IMR-90 (cell line): ENCODE measurements around the gene TRAK2. TPM values are rescaled to one million over a fixed set of nuclear protein-coding genes. Genes with fewer than 3 reads are reported as not detected.

Experiments
- ATAC-seq: fragments of 200-7000 bp; cut with Tn5 transposase; 2 replicates; pipeline ENCODE4 v1.9.1; 2020; ENCODE audit warnings: low read depth, mild to moderate bottlenecking, moderate library complexity
- BruUV-seq: library from RNA; stranded (reverse); fragments of 400-500 nt; replicated peaks from 2 replicates; lab custom pipeline; 2021; lab: Mats Ljungman, UMichigan
- CTCF ChIA-PET: fragments of 300-600 bp; formaldehyde crosslinking; extraction: SDS; loops from one replicate; lab custom pipeline; 2021; ENCODE audit warnings: antibody characterized with exemption; lab: Yijun Ruan, JAX
- POLR2A ChIA-PET: fragments of 300-600 bp; sonication (Branson Sonifier 250); formaldehyde crosslinking; loops from one replicate; lab custom pipeline; 2022; ENCODE audit warnings: antibody characterized with exemption; ENCODE audit not compliant: unreplicated experiment; lab: Charles Lee
- DNase-seq: peaks from one replicate; pipeline ENCODE4 v3.0.0; 2013
- H2AFZ ChIP-seq: replicated peaks from 2 replicates; pipeline ENCODE3; 2013; ENCODE audit warnings: low read length, mild to moderate bottlenecking; ENCODE audit not compliant: poor library complexity
- H2AK5ac ChIP-seq: 2 replicates; pipeline ENCODE4 v1.6.1; 2013; ENCODE audit warnings: low read depth, low read length, inconsistent platforms
- H2AK9ac ChIP-seq: replicated peaks from 2 replicates; pipeline ENCODE3; 2013; ENCODE audit warnings: mild to moderate bottlenecking, low read depth, low read length, moderate library complexity; ENCODE audit not compliant: poor library complexity
- H2BK120ac ChIP-seq: 2 replicates; pipeline ENCODE4 v1.6.1; 2013; ENCODE audit warnings: low read depth, low read length, inconsistent platforms
- H2BK15ac ChIP-seq: 3 replicates; pipeline ENCODE4 v1.6.1; 2013; ENCODE audit warnings: low read depth, low read length, inconsistent platforms
- H2BK20ac ChIP-seq: 2 replicates; pipeline ENCODE4 v1.6.1; 2013; ENCODE audit warnings: low read depth, mild to moderate bottlenecking, inconsistent platforms, low read length, moderate library complexity
- H2BK5ac ChIP-seq: 2 replicates; pipeline ENCODE4 v1.6.1; 2013; ENCODE audit warnings: mild to moderate bottlenecking, low read depth, low read length, inconsistent platforms; ENCODE audit not compliant: poor library complexity, severe bottlenecking
- H3K14ac ChIP-seq: replicated peaks from 2 replicates; pipeline ENCODE4 v1.6.1; 2013; ENCODE audit warnings: low read depth, low read length, inconsistent platforms
- H3K18ac ChIP-seq: 2 replicates; pipeline ENCODE4 v1.6.1; 2013; ENCODE audit warnings: low read depth, low read length, control low read depth
- H3K23ac ChIP-seq: 2 replicates; pipeline ENCODE4 v1.6.1; 2013; ENCODE audit warnings: low read depth, low read length, inconsistent platforms
- H3K27ac ChIP-seq: 2 replicates; pipeline ENCODE4 v1.5.1; 2013; ENCODE audit warnings: mild to moderate bottlenecking, control low read depth, low read length; ENCODE audit not compliant: insufficient read depth
- H3K27me3 ChIP-seq: 2 replicates; pipeline ENCODE4 v1.6.1; 2013; ENCODE audit warnings: low read length; ENCODE audit not compliant: control insufficient read depth, insufficient read depth
- H3K36me3 ChIP-seq: 2 replicates; pipeline ENCODE4 v1.6.1; 2013; ENCODE audit warnings: low read length, mixed read lengths; ENCODE audit not compliant: control insufficient read depth, insufficient read depth
- H3K4ac ChIP-seq: 2 replicates; pipeline ENCODE4 v1.6.1; 2013; ENCODE audit warnings: low read depth, low read length, inconsistent platforms
- H3K4me1 ChIP-seq: 2 replicates; pipeline ENCODE4 v1.6.1; 2013; ENCODE audit warnings: low read length, mixed read lengths; ENCODE audit not compliant: control insufficient read depth, insufficient read depth
- H3K4me2 ChIP-seq: 2 replicates; pipeline ENCODE4 v1.6.1; 2013; ENCODE audit warnings: low read depth, mild to moderate bottlenecking, control low read depth, low read length, moderate library complexity
- H3K4me3 ChIP-seq: 2 replicates; pipeline ENCODE4 v1.5.1; 2013; ENCODE audit warnings: low read depth, mild to moderate bottlenecking, control low read depth, low read length, moderate library complexity; ENCODE audit not compliant: insufficient read depth
- H3K56ac ChIP-seq: 2 replicates; pipeline ENCODE4 v1.6.1; 2013; ENCODE audit warnings: low read length, inconsistent platforms; ENCODE audit not compliant: insufficient read depth; ENCODE audit errors: extremely low read depth
- H3K79me1 ChIP-seq, 2 experiments: 2 replicates each; pipeline ENCODE4 v1.6.1; 2013; ENCODE audit warnings: low read length in 2 of 2, inconsistent platforms in 1 of 2, low read depth in 1 of 2
- H3K9ac ChIP-seq: 2 replicates; pipeline ENCODE4 v1.6.1; 2013; ENCODE audit warnings: low read depth, low read length, control low read depth
- H3K9me1 ChIP-seq: 2 replicates; pipeline ENCODE4 v1.6.1; 2013; ENCODE audit warnings: low read length, inconsistent platforms; ENCODE audit not compliant: insufficient read depth
- H3K9me3 ChIP-seq: 2 replicates; pipeline ENCODE4 v1.6.1; 2013; ENCODE audit warnings: low read length; ENCODE audit not compliant: control insufficient read depth, insufficient read depth
- H4K20me1 ChIP-seq: 2 replicates; pipeline ENCODE4 v1.6.1; 2013; ENCODE audit warnings: low read length, inconsistent platforms; ENCODE audit not compliant: insufficient read depth
- H4K5ac ChIP-seq: 2 replicates; pipeline ENCODE4 v1.6.1; 2013; ENCODE audit warnings: mild to moderate bottlenecking, low read depth, low read length, control low read depth
- H4K8ac ChIP-seq, 2 experiments: 2 replicates each; pipeline ENCODE4 v1.6.1; 2013; ENCODE audit warnings: low read depth in 2 of 2, low read length in 2 of 2, control low read depth in 1 of 2, inconsistent platforms in 1 of 2
- H4K91ac ChIP-seq: 2 replicates; pipeline ENCODE4 v1.6.1; 2013; ENCODE audit warnings: low read depth, low read length, inconsistent platforms; ENCODE audit not compliant: insufficient read depth
- POLR2A ChIP-seq: IDR thresholded peaks from 2 replicates; pipeline ENCODE4 v1.6.1; 2012; ENCODE audit warnings: mild to moderate bottlenecking, low read depth, low read length
- WGBS, 2 experiments: methylation state at CpG; one replicate each; pipeline versions ENCODE4 v1.1.5 to v1.1.7; 2013; ENCODE audit warnings: missing lambda C conversion rate in 2 of 2; ENCODE audit not compliant: insufficient read length in 1 of 2; ENCODE audit errors: extremely low coverage in 2 of 2; 5-methylcytosine and 5-hydroxymethylcytosine counted together
- dilution Hi-C: fragments of 300-500 bp; cut with HindIII; formaldehyde crosslinking; loops from one replicate; pipeline ENCODE4 v1.14.3; 2018; ENCODE audit warnings: low sequenced_read_pairs; ENCODE audit not compliant: unreplicated experiment
- in situ Hi-C: fragments of 300-500 bp; cut with MboI; formaldehyde crosslinking; loops from 3 replicates; pipeline ENCODE4 v1.14.3; 2019; ENCODE audit warnings: low sequenced_read_pairs, inconsistent platforms, mixed read lengths
- intact Hi-C: fragments of 100-400 bp; cut with micrococcal nuclease; formaldehyde crosslinking; loops from 2 replicates; pipeline ENCODE4 v1.10.0; 2022
- polyA plus RNA-seq, 3 experiments: library from polyadenylated mRNA; depleted of rRNA; stranded (reverse); fragments of >200 nt; gene quantifications; 2 replicates each; pipeline ENCODE4 v1.2.3, GENCODE V29; 2012; ENCODE audit warnings: low replicate concordance in 1 of 3
- total RNA-seq: library from RNA; depleted of rRNA; stranded (reverse); fragments of >200 nt; gene quantifications from 2 replicates; pipeline ENCODE4 v1.2.3, GENCODE V29; 2012

TRAK2 gene
- total and polyA plus RNA-seq, 2 of the 4 experiments (the other 2 are of a cell fraction): 13.1 to 65.4 TPM

DNA sequence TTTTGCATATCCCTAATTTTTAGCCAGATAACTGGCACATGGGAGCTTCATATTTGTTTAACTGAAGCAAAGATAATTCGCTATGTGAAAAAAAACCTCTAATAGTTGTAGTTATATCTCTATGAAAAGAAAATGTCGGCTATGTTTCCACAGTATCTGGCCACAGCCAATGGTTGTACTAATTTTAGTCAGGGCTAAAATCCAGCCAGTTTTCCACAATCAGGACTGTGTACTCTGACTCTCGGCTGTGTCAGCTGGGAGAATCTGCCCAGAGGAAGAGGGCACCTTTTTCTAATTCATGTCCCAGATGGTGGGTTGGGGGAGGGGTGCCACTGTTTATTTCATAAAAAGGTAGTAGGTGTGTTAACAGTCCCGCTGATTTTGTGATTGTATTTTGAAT lies 39.0 kb upstream of the TRAK2 start:
- Histone ChIP-seq H2AK9ac (no peak overlapping the region), H3K27me3 (no peaks in the 10 kb centered on the region), H4K8ac (no peak overlapping the region), H2BK15ac (no peak overlapping the region), H3K4ac (no peak overlapping the region), H3K14ac (no peak overlapping the region), H2BK5ac (no peak overlapping the region), H3K4me1 (no peaks in the 10 kb centered on the region), H3K56ac (no peak overlapping the region), H4K5ac (no peak overlapping the region), H3K4me2 (no peak overlapping the region), H3K18ac (no peak overlapping the region), H4K20me1 (no peaks in the 10 kb centered on the region), H2AK5ac (no peak overlapping the region), H3K27ac (no peak overlapping the region), H3K79me1 (no peaks in the 10 kb centered on the region), H2BK120ac (no peak overlapping the region), H3K9ac (no peak overlapping the region), H4K91ac (no peak overlapping the region), H3K9me1 (no peaks in the 10 kb centered on the region), H2AFZ (no peak overlapping the region), H3K4me3 (no peak overlapping the region), H3K9me3 (no peaks in the 10 kb centered on the region), H3K36me3 (no peaks in the 10 kb centered on the region), H3K23ac (no peak overlapping the region), H2BK20ac (no peak overlapping the region)
- dilution Hi-C loops: no loop called here
- no TSS peak for BruUV-seq
- no peak for TF ChIP-seq POLR2A
- no peak for DNase-seq
- in situ Hi-C loops: no loop called here
- intact Hi-C loops: loop anchor here (5.0 kb wide), 1 partner anchor 62 kb away; no protein-coding TSS in a partner anchor
- WGBS, 2 experiments: no CpG with 5 or more reads among the region's 4 CpGs
- no peak for ATAC-seq
- ChIA-PET CTCF (no interaction called here), POLR2A (interaction anchor here (0.7 kb wide), 1 partner anchor 165 kb away, joined by 3 read pairs; no protein-coding TSS in a partner anchor)
